Measurements from ENCODE around the gene C8A.

DNA sequence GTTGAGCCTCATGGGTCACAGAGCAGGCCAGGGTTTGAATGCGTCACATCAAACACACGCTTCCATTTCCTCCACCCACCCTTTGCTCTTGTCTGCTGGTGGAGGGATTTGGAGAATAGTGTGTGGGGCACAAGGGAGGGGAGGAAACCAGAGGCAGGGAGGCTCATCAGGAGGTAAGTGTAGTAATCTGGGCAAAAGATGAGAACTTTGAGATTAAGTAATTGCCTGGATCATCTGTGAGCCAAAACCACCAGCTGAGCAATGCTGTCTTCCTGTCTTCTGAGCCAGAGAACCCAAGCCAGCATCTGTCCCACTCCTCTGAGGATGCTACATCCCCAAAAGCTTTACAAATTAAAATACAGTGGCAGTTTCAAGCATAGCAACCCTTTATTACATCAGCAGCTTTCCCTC, 66.0 kb downstream of the C8A start:
- TF ChIP-seq, protein P1, sequence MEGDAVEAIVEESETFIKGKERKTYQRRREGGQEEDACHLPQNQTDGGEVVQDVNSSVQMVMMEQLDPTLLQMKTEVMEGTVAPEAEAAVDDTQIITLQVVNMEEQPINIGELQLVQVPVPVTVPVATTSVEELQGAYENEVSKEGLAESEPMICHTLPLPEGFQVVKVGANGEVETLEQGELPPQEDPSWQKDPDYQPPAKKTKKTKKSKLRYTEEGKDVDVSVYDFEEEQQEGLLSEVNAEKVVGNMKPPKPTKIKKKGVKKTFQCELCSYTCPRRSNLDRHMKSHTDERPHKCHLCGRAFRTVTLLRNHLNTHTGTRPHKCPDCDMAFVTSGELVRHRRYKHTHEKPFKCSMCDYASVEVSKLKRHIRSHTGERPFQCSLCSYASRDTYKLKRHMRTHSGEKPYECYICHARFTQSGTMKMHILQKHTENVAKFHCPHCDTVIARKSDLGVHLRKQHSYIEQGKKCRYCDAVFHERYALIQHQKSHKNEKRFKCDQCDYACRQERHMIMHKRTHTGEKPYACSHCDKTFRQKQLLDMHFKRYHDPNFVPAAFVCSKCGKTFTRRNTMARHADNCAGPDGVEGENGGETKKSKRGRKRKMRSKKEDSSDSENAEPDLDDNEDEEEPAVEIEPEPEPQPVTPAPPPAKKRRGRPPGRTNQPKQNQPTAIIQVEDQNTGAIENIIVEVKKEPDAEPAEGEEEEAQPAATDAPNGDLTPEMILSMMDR (IDR thresholded peaks at IDR 0.05), result no peak
- no peak for TF ChIP-seq POLR2A (IDR thresholded peaks at IDR 0.05)
